GM23338 (cell line): ENCODE measurements around the gene MITD1. TPM values are rescaled to one million over a fixed set of nuclear protein-coding genes. Genes with fewer than 3 reads are reported as not detected.
"Not testable (repeated sequence)": the region's sequence is repeated elsewhere in the genome, so short reads cannot be mapped to it uniquely, and the experiment has no call there.

Experiments
- ATAC-seq: fragments of 200-7000 bp; cut with Tn5 transposase; 3 replicates; pipeline ENCODE4 v1.9.1; 2020
- DNase-seq: peaks from one replicate; pipeline ENCODE4 v3.0.0-alpha.2; 2015; ENCODE audit warnings: low spot score
- H2AFZ ChIP-seq: fragments of 200-600 bp; sonication (generic); 2 replicates; pipeline ENCODE4 v1.8.0; 2016; ENCODE audit warnings: antibody characterized with exemption, mild to moderate bottlenecking, moderate library complexity
- H3F3A ChIP-seq: fragments of 200-600 bp; sonication (generic); replicated peaks from 2 replicates; pipeline ENCODE4 v1.8.0; 2017; ENCODE audit warnings: antibody characterized with exemption, mixed run types, low read depth
- H3K27ac ChIP-seq: fragments of 200-600 bp; sonication (generic); 2 replicates; pipeline ENCODE4 v1.6.1; 2016; ENCODE audit warnings: low read depth
- H3K27me3 ChIP-seq: fragments of 200-600 bp; sonication (generic); 2 replicates; pipeline ENCODE4 v1.8.0; 2016; ENCODE audit warnings: mild to moderate bottlenecking, mixed run types, moderate library complexity; ENCODE audit not compliant: insufficient read depth
- H3K36me3 ChIP-seq: fragments of 200-600 bp; sonication (generic); 2 replicates; pipeline ENCODE4 v1.8.0; 2016; ENCODE audit warnings: mild to moderate bottlenecking; ENCODE audit not compliant: insufficient read depth
- H3K4me1 ChIP-seq: fragments of 200-600 bp; sonication (generic); 2 replicates; pipeline ENCODE4 v1.8.0; 2016; ENCODE audit warnings: mild to moderate bottlenecking, moderate library complexity; ENCODE audit not compliant: insufficient read depth
- H3K4me2 ChIP-seq: fragments of 200-600 bp; sonication (generic); 2 replicates; pipeline ENCODE4 v1.7.1; 2017; ENCODE audit warnings: mixed run types
- H3K4me3 ChIP-seq: fragments of 200-600 bp; sonication (generic); 2 replicates; pipeline ENCODE4 v1.6.1; 2016; ENCODE audit warnings: mixed run types
- H3K79me2 ChIP-seq: fragments of 200-600 bp; sonication (generic); replicated peaks from 2 replicates; pipeline ENCODE4 v1.8.0; 2017; ENCODE audit warnings: mild to moderate bottlenecking; ENCODE audit not compliant: insufficient read depth
- H3K9me2 ChIP-seq: fragments of 200-600 bp; sonication (generic); 2 replicates; pipeline ENCODE4 v1.8.0; 2017; ENCODE audit not compliant: insufficient read depth
- H4K20me1 ChIP-seq: fragments of 200-600 bp; sonication (generic); replicated peaks from 2 replicates; pipeline ENCODE4 v1.8.0; 2017; ENCODE audit warnings: mild to moderate bottlenecking; ENCODE audit not compliant: insufficient read depth
- H3K27ac Mint-ChIP-seq: 2 replicates; pipeline ENCODE4 v1.8.0; 2020; ENCODE audit warnings: inconsistent platforms, mild to moderate bottlenecking, moderate library complexity, mixed read lengths
- H3K27me3 Mint-ChIP-seq: 3 replicates; pipeline ENCODE4 v1.8.0; 2022; ENCODE audit warnings: low read depth, mild to moderate bottlenecking, moderate library complexity, mixed read lengths, inconsistent platforms; ENCODE audit not compliant: insufficient read depth, poor library complexity
- H3K36me3 Mint-ChIP-seq: 3 replicates; pipeline ENCODE4 v1.8.0; 2021; ENCODE audit warnings: low read depth, mild to moderate bottlenecking, inconsistent platforms, moderate library complexity, mixed read lengths
- H3K4me1 Mint-ChIP-seq: 3 replicates; pipeline ENCODE4 v1.8.0; 2020; ENCODE audit warnings: mild to moderate bottlenecking, inconsistent platforms, mixed read lengths
- H3K4me3 Mint-ChIP-seq: 3 replicates; pipeline ENCODE4 v1.8.0; 2021; ENCODE audit warnings: moderate library complexity, mild to moderate bottlenecking, inconsistent platforms, mixed read lengths
- H3K9me3 Mint-ChIP-seq: 3 replicates; pipeline ENCODE4 v1.8.0; 2020; ENCODE audit warnings: moderate library complexity, mild to moderate bottlenecking, inconsistent platforms, mixed read lengths
- CREB1 ChIP-seq: fragments of 250-450 bp; sonication (Bioruptor Pico); IDR thresholded peaks from 2 replicates; pipeline ENCODE4 v1.5.0; 2020; ENCODE audit warnings: low read depth, mild to moderate bottlenecking, moderate library complexity
- EZH2phosphoT487 ChIP-seq: fragments of 200-600 bp; sonication (generic); IDR thresholded peaks from one replicate; pipeline ENCODE4 v1.8.1; 2018; ENCODE audit warnings: antibody characterized with exemption; ENCODE audit not compliant: unreplicated experiment
- JUNB ChIP-seq: IDR thresholded peaks from one replicate; pipeline ENCODE4 v1.6.1; 2016; ENCODE audit warnings: antibody characterized with exemption; ENCODE audit not compliant: unreplicated experiment
- NANOG ChIP-seq: IDR thresholded peaks from 2 replicates; pipeline ENCODE4 v1.6.1; 2016; ENCODE audit warnings: antibody characterized with exemption, borderline replicate concordance
- ZNF114 ChIP-seq: fragments of 250-450 bp; sonication (Bioruptor Pico); IDR thresholded peaks from 2 replicates; pipeline ENCODE4 v1.5.0; 2020; ENCODE audit warnings: mild to moderate bottlenecking, moderate library complexity
- ZNF331 ChIP-seq: fragments of 250-450 bp; sonication (Bioruptor Pico); IDR thresholded peaks from 2 replicates; pipeline ENCODE4 v1.5.0; 2020; ENCODE audit warnings: low read depth, mild to moderate bottlenecking, moderate library complexity
- polyA plus RNA-seq: library from polyadenylated mRNA; unstranded; fragments of >200 nt; fragmentation: Nextera tagmentation; extraction: Ambion mirVana; gene quantifications from 2 replicates; pipeline ENCODE4 v1.2.1, GENCODE V29; 2016
- total RNA-seq: library from RNA; depleted of rRNA; stranded (reverse); fragments of >200 nt; shearing (Covaris generic); gene quantifications from 2 replicates; pipeline ENCODE4 v1.2.3, GENCODE V29; 2014
- TF ChIP-seq, protein P1 (sequence below): IDR thresholded peaks from one replicate; pipeline ENCODE4 v1.6.1; 2018; ENCODE audit warnings: antibody characterized with exemption; ENCODE audit not compliant: unreplicated experiment
- TF ChIP-seq, protein P2 (sequence below), 2 experiments: fragments of 200-600 bp in 1 of 2; sonication (generic) in 1 of 2; conservative IDR thresholded peaks; 2 replicates each; pipeline versions ENCODE4 v1.5.1 to v1.6.1; 2016 to 2017; ENCODE audit warnings: antibody characterized with exemption in 2 of 2, low read depth in 2 of 2, mild to moderate bottlenecking in 2 of 2, moderate library complexity in 1 of 2
- TF ChIP-seq, protein P3 (sequence below): IDR thresholded peaks from 2 replicates; pipeline ENCODE4 v1.6.1; 2016; ENCODE audit warnings: antibody characterized with exemption

MITD1 gene
- total and polyA plus RNA-seq, 2 experiments from 2014 or later: 37.9 to 105 TPM

DNA sequence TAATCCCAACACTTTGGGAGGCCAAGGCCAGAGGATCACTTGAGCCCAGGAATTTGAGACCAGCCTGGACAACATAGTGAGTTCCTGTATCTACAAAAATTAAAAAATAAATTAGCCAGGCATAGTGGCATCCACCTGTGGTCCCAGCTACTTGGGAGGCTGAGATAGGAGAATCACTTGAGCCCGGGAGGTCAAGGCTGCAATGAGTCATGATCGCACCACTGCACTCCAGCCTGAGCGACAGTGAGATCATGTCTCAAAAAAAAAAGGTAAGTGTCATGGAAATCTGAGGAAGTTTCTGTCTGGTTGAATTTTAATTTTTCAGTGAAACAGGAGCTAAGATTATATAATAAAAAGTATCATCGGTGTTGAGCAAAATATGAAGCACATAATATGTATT lies 41.9 kb downstream of the MITD1 start (continued):
- TF ChIP-seq, protein P1, sequence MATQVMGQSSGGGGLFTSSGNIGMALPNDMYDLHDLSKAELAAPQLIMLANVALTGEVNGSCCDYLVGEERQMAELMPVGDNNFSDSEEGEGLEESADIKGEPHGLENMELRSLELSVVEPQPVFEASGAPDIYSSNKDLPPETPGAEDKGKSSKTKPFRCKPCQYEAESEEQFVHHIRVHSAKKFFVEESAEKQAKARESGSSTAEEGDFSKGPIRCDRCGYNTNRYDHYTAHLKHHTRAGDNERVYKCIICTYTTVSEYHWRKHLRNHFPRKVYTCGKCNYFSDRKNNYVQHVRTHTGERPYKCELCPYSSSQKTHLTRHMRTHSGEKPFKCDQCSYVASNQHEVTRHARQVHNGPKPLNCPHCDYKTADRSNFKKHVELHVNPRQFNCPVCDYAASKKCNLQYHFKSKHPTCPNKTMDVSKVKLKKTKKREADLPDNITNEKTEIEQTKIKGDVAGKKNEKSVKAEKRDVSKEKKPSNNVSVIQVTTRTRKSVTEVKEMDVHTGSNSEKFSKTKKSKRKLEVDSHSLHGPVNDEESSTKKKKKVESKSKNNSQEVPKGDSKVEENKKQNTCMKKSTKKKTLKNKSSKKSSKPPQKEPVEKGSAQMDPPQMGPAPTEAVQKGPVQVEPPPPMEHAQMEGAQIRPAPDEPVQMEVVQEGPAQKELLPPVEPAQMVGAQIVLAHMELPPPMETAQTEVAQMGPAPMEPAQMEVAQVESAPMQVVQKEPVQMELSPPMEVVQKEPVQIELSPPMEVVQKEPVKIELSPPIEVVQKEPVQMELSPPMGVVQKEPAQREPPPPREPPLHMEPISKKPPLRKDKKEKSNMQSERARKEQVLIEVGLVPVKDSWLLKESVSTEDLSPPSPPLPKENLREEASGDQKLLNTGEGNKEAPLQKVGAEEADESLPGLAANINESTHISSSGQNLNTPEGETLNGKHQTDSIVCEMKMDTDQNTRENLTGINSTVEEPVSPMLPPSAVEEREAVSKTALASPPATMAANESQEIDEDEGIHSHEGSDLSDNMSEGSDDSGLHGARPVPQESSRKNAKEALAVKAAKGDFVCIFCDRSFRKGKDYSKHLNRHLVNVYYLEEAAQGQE: no peak
- TF ChIP-seq ZNF331: no peak
- TF ChIP-seq NANOG: no peak
- no peak for TF ChIP-seq CREB1 (CRISPR knock-in tag)
- TF ChIP-seq, protein P2, sequence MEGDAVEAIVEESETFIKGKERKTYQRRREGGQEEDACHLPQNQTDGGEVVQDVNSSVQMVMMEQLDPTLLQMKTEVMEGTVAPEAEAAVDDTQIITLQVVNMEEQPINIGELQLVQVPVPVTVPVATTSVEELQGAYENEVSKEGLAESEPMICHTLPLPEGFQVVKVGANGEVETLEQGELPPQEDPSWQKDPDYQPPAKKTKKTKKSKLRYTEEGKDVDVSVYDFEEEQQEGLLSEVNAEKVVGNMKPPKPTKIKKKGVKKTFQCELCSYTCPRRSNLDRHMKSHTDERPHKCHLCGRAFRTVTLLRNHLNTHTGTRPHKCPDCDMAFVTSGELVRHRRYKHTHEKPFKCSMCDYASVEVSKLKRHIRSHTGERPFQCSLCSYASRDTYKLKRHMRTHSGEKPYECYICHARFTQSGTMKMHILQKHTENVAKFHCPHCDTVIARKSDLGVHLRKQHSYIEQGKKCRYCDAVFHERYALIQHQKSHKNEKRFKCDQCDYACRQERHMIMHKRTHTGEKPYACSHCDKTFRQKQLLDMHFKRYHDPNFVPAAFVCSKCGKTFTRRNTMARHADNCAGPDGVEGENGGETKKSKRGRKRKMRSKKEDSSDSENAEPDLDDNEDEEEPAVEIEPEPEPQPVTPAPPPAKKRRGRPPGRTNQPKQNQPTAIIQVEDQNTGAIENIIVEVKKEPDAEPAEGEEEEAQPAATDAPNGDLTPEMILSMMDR (conservative IDR thresholded peaks at IDR 0.05; ENCODE audit: low read depth in 2 of 2): no peak

DNA sequence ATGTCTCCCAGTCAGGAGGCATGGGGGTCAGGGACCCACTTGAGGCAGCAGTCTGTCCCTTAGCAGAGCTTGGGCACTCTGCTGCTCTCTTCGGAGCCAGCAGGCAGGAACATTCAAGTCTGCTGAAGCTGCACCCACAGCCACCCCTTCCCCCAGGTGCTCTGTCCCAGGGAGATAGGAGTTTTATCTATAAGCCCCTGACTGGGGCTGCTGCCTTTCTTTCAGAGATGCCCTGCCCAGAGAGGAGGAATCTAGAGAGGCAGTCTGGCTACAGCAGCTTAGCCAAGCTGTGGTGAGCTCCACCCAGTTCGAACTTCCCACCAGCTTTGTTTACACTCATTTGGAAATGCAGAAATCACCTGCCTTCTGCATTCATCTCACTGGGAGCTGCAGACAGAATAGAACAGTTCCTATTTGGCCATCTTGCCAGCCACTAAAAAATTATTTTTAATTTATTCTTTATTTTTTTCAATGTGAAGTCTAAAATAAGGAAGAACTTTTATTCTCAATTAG lies 45.8 kb downstream of the MITD1 start:
- H3K79me2 ChIP-seq: peaks cover 16% of the 10 kb centered on the region
- DNase-seq, H3K4me1 ChIP-seq, H3K4me3 ChIP-seq, H3K4me1 Mint-ChIP-seq, H3K27ac ChIP-seq, H3F3A ChIP-seq, ATAC-seq, H3K9me2 ChIP-seq, H3K27me3 ChIP-seq, H4K20me1 ChIP-seq, H3K4me3 Mint-ChIP-seq, H2AFZ ChIP-seq, H3K4me2 ChIP-seq, H3K27me3 Mint-ChIP-seq, H3K27ac Mint-ChIP-seq: not testable (repeated sequence)
- peaks cover 85% of the 10 kb centered on the region for H3K9me3 Mint-ChIP-seq
- H3K36me3 ChIP-seq: peaks cover 25% of the 10 kb centered on the region; the same call in 1 of the 2 replicates
- H3K36me3 Mint-ChIP-seq: peaks cover 74% of the 10 kb centered on the region

DNA sequence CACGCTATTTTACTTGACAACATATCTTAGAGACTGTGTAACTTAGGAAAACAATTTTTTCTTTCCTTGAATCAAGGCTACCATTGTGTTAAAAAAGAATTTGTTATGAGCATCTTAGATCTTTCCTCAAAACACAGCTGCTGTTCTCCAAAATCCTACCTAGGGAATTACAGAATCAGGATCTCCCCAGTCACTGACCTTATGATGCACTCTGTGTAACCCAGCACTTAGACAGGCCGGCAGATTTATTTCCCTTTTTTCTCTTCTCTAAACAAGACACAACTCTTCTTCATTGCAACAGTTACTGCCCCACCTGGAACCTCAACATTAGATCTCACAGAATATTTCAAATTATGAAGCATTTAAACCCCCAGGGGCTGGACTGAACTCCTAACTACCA lies 52.9 kb downstream of the MITD1 start:
- no peaks in the 10 kb centered on the region for H3K27me3 Mint-ChIP-seq
- H3K9me3 Mint-ChIP-seq: peaks cover 39% of the 10 kb centered on the region
- Histone ChIP-seq H3K9me2 (no peaks in the 10 kb centered on the region; the same call in 1 of the 2 replicates), H3K4me3 (no peak overlapping the region), H3K4me2 (no peak overlapping the region), H2AFZ (no peak overlapping the region), H3K4me1 (no peaks in the 10 kb centered on the region), H3K79me2 (no peaks in the 10 kb centered on the region), H4K20me1 (0 out of 2 replicates have a peak, but pooled peaks cover 4% of the 10 kb centered on the region), H3F3A (no peaks in the 10 kb centered on the region), H3K36me3 (0 out of 2 replicates have a peak, but pooled peaks cover 11% of the 10 kb centered on the region), H3K27me3 (no peaks in the 10 kb centered on the region), H3K27ac (no peak overlapping the region)
- H3K4me3 Mint-ChIP-seq: no peak overlapping the region
- H3K36me3 Mint-ChIP-seq: peaks cover 32% of the 10 kb centered on the region
- H3K27ac Mint-ChIP-seq: no peak overlapping the region
- ATAC-seq (no peak), DNase-seq (no peak)
- H3K4me1 Mint-ChIP-seq: no peaks in the 10 kb centered on the region
- no peak for TF ChIP-seq ZNF114 (CRISPR knock-in tag)
- TF ChIP-seq, protein P3, sequence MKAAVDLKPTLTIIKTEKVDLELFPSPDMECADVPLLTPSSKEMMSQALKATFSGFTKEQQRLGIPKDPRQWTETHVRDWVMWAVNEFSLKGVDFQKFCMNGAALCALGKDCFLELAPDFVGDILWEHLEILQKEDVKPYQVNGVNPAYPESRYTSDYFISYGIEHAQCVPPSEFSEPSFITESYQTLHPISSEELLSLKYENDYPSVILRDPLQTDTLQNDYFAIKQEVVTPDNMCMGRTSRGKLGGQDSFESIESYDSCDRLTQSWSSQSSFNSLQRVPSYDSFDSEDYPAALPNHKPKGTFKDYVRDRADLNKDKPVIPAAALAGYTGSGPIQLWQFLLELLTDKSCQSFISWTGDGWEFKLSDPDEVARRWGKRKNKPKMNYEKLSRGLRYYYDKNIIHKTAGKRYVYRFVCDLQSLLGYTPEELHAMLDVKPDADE: no peak
- TF ChIP-seq, protein P1: no peak
- no peak for TF ChIP-seq EZH2phosphoT487
- no peak for TF ChIP-seq JUNB
